SK-N-SH (cell line): ENCODE data around the gene CDK10. TPM values are rescaled to one million over a fixed set of nuclear protein-coding genes. Genes with fewer than 3 reads are reported as not detected.

Experiments used
- CTCF ChIA-PET: fragments of 300-600, 350-600 bp; formaldehyde crosslinking; extraction: SDS; loops from one replicate; lab custom pipeline; 2021; lab: Yijun Ruan, JAX
- POLR2A ChIA-PET: fragments of 350-600 bp; sonication (Branson Sonifier 250); formaldehyde crosslinking; extraction: SDS; loops from one replicate; lab custom pipeline; 2020; ENCODE audit warnings: antibody characterized with exemption, inconsistent platforms; lab: Yijun Ruan, JAX
- DNase-seq: peaks from one replicate; pipeline ENCODE4 v3.0.0; 2012
- H2AFZ ChIP-seq: fragments of 200-600 bp; sonication (generic); 2 replicates; pipeline ENCODE4 v1.8.1; 2016; ENCODE audit warnings: antibody characterized with exemption, mild to moderate bottlenecking, low read depth
- H3F3A ChIP-seq: fragments of 200-600 bp; sonication (generic); replicated peaks from 2 replicates; pipeline ENCODE3; 2016; ENCODE audit warnings: antibody characterized with exemption, mild to moderate bottlenecking; ENCODE audit not compliant: insufficient read depth
- H3K27ac ChIP-seq, 2 experiments: fragments of 200-500 bp in 1 of 2; fragments of 200-600 bp in 1 of 2; sonication (Bioruptor generic) in 1 of 2; sonication (generic), shearing (Covaris generic) in 1 of 2; 2 replicates each; pipeline versions ENCODE4 v1.5.1 to v1.6.1; 2014 to 2016; ENCODE audit warnings: low read depth in 2 of 2, inconsistent platforms in 1 of 2, low read length in 1 of 2, mild to moderate bottlenecking in 1 of 2, mixed read lengths in 1 of 2
- H3K27me3 ChIP-seq: fragments of 200-600 bp; sonication (generic), shearing (Covaris generic); 2 replicates; pipeline ENCODE4 v1.6.1; 2016; ENCODE audit warnings: mixed run types; ENCODE audit not compliant: insufficient read depth
- H3K36me3 ChIP-seq, 2 experiments: fragments of 200-500 bp in 1 of 2; fragments of 200-600 bp in 1 of 2; sonication (Bioruptor generic) in 1 of 2; sonication (generic) in 1 of 2; replicated peaks in 1 of 2; 2 replicates each; pipeline versions ENCODE3 to v1.5.1; 2014 to 2016; ENCODE audit warnings: low read length in 1 of 2, mild to moderate bottlenecking in 1 of 2; ENCODE audit not compliant: insufficient read depth in 2 of 2, control insufficient read depth in 1 of 2
- H3K4me1 ChIP-seq, 2 experiments: fragments of 200-500 bp in 1 of 2; fragments of 200-600 bp in 1 of 2; sonication (Bioruptor generic) in 1 of 2; sonication (generic), shearing (Covaris generic) in 1 of 2; 2 replicates each; pipeline versions ENCODE4 v1.5.1 to v1.6.1; 2014 to 2016; ENCODE audit warnings: low read depth in 1 of 2, low read length in 1 of 2, mixed run types in 1 of 2; ENCODE audit not compliant: insufficient read depth in 2 of 2, control insufficient read depth in 1 of 2
- H3K4me2 ChIP-seq: fragments of 200-600 bp; sonication (generic), shearing (Covaris generic); 2 replicates; pipeline ENCODE4 v1.6.1; 2017; ENCODE audit warnings: mixed run types
- H3K4me3 ChIP-seq, 2 experiments: fragments of 200-500 bp in 1 of 2; fragments of 200-600 bp in 1 of 2; sonication (Bioruptor generic) in 1 of 2; sonication (generic), shearing (Covaris generic) in 1 of 2; 2 replicates each; pipeline versions ENCODE4 v1.5.1 to v1.8.1; 2014 to 2016; ENCODE audit warnings: low read depth in 2 of 2, inconsistent platforms in 1 of 2, low read length in 1 of 2, mild to moderate bottlenecking in 1 of 2, mixed read lengths in 1 of 2, moderate library complexity in 1 of 2
- H3K79me2 ChIP-seq: fragments of 200-600 bp; sonication (generic); 2 replicates; pipeline ENCODE4 v1.8.1; 2017; ENCODE audit warnings: mild to moderate bottlenecking; ENCODE audit not compliant: insufficient read depth
- H3K9ac ChIP-seq: fragments of 200-600 bp; sonication (generic); 2 replicates; pipeline ENCODE4 v1.6.1; 2017; ENCODE audit warnings: mixed run types
- H3K9me2 ChIP-seq: fragments of 200-600 bp; sonication (generic); 2 replicates; pipeline ENCODE4 v1.6.1; 2017; ENCODE audit warnings: mixed run types
- H3K9me3 ChIP-seq: fragments of 200-600 bp; sonication (generic); 2 replicates; pipeline ENCODE4 v1.6.1; 2017; ENCODE audit warnings: mixed run types, mild to moderate bottlenecking, moderate library complexity
- H4K20me1 ChIP-seq: fragments of 200-600 bp; sonication (generic); 2 replicates; pipeline ENCODE4 v1.6.1; 2017; ENCODE audit warnings: mild to moderate bottlenecking, mixed run types; ENCODE audit not compliant: insufficient read depth
- CHD2 ChIP-seq: fragments of 150-350 bp; IDR thresholded peaks from 2 replicates; pipeline ENCODE4 v1.6.1; 2018; ENCODE audit warnings: low read length; ENCODE audit not compliant: partially characterized antibody
- EP300 ChIP-seq, 2 experiments: IDR thresholded peaks; 2 replicates each; pipeline versions ENCODE4 v1.4.0 to v1.6.1; 2012; ENCODE audit warnings: borderline replicate concordance in 1 of 2, low read depth in 1 of 2, low read length in 1 of 2
- EZH2phosphoT487 ChIP-seq: fragments of 200-600 bp; sonication (generic); IDR thresholded peaks from 2 replicates; pipeline ENCODE4 v1.6.1; 2017; ENCODE audit warnings: low read depth, mixed run types, mild to moderate bottlenecking, antibody characterized with exemption, moderate library complexity, borderline replicate concordance
- FOXM1 ChIP-seq: IDR thresholded peaks from 2 replicates; pipeline ENCODE4 v1.4.0; 2012; ENCODE audit warnings: low read depth, mild to moderate bottlenecking
- GABPA ChIP-seq: IDR thresholded peaks from 2 replicates; pipeline ENCODE4 v1.4.0; 2012; ENCODE audit warnings: low read depth, mild to moderate bottlenecking
- JUND ChIP-seq: IDR thresholded peaks from 2 replicates; pipeline ENCODE4 v1.4.0; 2012
- MEF2A ChIP-seq: IDR thresholded peaks from 2 replicates; pipeline ENCODE4 v1.4.0; 2012; ENCODE audit warnings: low read depth, borderline replicate concordance
- MXI1 ChIP-seq: IDR thresholded peaks from 2 replicates; pipeline ENCODE4 v1.6.1; 2012; ENCODE audit warnings: mild to moderate bottlenecking, low read depth, low read length, improper control_type of control experiment
- NFIC ChIP-seq: IDR thresholded peaks from 2 replicates; pipeline ENCODE4 v1.4.0; 2012; ENCODE audit warnings: borderline replicate concordance
- NRF1 ChIP-seq: IDR thresholded peaks from 2 replicates; pipeline ENCODE4 v1.6.1; 2012; ENCODE audit warnings: low read depth, mild to moderate bottlenecking, low read length
- POLR2AphosphoS5 ChIP-seq: IDR thresholded peaks from 2 replicates; pipeline ENCODE4 v1.6.1; 2012; ENCODE audit warnings: low read depth, low read length
- RCOR1 ChIP-seq: fragments of 150-350 bp; IDR thresholded peaks from 2 replicates; pipeline ENCODE4 v1.6.1; 2017; ENCODE audit warnings: antibody characterized with exemption, low read length
- TAF1 ChIP-seq: IDR thresholded peaks from 2 replicates; pipeline ENCODE4 v1.6.1; 2012; ENCODE audit warnings: low read depth, mild to moderate bottlenecking, low read length, moderate library complexity, borderline replicate concordance
- TCF12 ChIP-seq: IDR thresholded peaks from 2 replicates; pipeline ENCODE4 v1.4.0; 2012
- TEAD4 ChIP-seq: IDR thresholded peaks from 2 replicates; pipeline ENCODE4 v1.4.0; 2012; ENCODE audit warnings: mild to moderate bottlenecking, borderline replicate concordance; ENCODE audit not compliant: insufficient read depth
- WGBS: methylation state at CpG from one replicate; pipeline ENCODE4 v1.1.6; 2017; ENCODE audit warnings: low lambda C conversion rate; 5-methylcytosine and 5-hydroxymethylcytosine counted together
- polyA plus RNA-seq, 3 experiments: library from polyadenylated mRNA; depleted of rRNA; stranded (reverse); fragments of >200 nt; gene quantifications; 2 replicates each; pipeline ENCODE4 v1.2.3, GENCODE V29; 2012
- TF ChIP-seq, protein P1 (sequence below): IDR thresholded peaks from 2 replicates; pipeline ENCODE4 v1.6.1; 2012; ENCODE audit warnings: mild to moderate bottlenecking, low read depth, low read length, moderate library complexity
- TF ChIP-seq, protein P2 (sequence below): fragments of 200-600 bp; sonication (generic); IDR thresholded peaks from 2 replicates; pipeline ENCODE4 v1.6.1; 2017; ENCODE audit warnings: antibody characterized with exemption, mild to moderate bottlenecking, moderate library complexity
- TF ChIP-seq, protein P3 (sequence below): IDR thresholded peaks from 2 replicates; pipeline ENCODE4 v1.4.0; 2012; ENCODE audit warnings: low read depth
- TF ChIP-seq, protein P4 (sequence below): IDR thresholded peaks from 2 replicates; pipeline ENCODE4 v1.4.0; 2012; ENCODE audit warnings: low read depth, borderline replicate concordance
- TF ChIP-seq, protein P5 (sequence below): fragments of 150-350 bp; IDR thresholded peaks from 2 replicates; pipeline ENCODE4 v1.6.1; 2017; ENCODE audit warnings: antibody characterized with exemption, low read length, low read depth, borderline replicate concordance

Gene CDK10
- polyA plus RNA-seq, 1 of the 3 experiments (the other 2 are of a cell fraction): 84.7 TPM

DNA sequence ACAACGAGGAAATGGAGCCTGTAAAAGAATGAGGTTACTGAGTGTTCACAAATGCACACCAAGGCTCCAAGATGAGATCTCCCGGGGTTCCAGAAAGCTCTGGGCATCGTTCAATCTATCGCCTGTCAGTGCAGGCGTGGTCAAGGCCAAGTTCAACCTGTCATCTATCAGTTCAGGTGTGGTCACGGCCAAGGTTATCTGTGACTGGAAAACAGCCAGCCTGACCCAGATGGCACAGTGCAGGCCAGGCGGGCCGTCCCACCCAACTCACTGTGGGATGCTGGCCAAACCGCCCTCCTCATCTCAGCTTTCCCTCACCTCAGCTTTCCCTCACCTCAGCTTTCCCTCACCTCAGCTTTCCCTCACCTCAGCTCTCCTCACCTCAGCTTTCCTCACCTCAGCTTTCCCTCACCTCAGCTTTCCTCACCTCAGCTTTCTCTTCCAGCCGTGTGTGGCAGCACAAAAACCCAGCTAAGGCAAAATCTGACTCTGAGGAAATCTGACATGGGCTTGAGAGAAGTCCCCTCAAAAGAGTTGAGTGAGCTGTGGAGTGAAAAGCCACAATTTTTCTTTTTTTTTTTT lies 31.3 kb upstream of the CDK10 start:
- peaks cover 90% of the 10 kb centered on the region for H3K79me2 ChIP-seq
- ChIA-PET POLR2A (interaction anchor here (0.7 kb wide), 1 partner anchor 342 kb away, joined by 3 read pairs; no protein-coding TSS in a partner anchor), CTCF (no interaction called here)
- peaks cover 29% of the 10 kb centered on the region for H4K20me1 ChIP-seq
- TF ChIP-seq TCF12: no peak
- no peak for TF ChIP-seq FOXM1
- no peak for TF ChIP-seq EZH2phosphoT487
- TF ChIP-seq, protein P1, sequence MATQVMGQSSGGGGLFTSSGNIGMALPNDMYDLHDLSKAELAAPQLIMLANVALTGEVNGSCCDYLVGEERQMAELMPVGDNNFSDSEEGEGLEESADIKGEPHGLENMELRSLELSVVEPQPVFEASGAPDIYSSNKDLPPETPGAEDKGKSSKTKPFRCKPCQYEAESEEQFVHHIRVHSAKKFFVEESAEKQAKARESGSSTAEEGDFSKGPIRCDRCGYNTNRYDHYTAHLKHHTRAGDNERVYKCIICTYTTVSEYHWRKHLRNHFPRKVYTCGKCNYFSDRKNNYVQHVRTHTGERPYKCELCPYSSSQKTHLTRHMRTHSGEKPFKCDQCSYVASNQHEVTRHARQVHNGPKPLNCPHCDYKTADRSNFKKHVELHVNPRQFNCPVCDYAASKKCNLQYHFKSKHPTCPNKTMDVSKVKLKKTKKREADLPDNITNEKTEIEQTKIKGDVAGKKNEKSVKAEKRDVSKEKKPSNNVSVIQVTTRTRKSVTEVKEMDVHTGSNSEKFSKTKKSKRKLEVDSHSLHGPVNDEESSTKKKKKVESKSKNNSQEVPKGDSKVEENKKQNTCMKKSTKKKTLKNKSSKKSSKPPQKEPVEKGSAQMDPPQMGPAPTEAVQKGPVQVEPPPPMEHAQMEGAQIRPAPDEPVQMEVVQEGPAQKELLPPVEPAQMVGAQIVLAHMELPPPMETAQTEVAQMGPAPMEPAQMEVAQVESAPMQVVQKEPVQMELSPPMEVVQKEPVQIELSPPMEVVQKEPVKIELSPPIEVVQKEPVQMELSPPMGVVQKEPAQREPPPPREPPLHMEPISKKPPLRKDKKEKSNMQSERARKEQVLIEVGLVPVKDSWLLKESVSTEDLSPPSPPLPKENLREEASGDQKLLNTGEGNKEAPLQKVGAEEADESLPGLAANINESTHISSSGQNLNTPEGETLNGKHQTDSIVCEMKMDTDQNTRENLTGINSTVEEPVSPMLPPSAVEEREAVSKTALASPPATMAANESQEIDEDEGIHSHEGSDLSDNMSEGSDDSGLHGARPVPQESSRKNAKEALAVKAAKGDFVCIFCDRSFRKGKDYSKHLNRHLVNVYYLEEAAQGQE: no peak
- no peak for TF ChIP-seq GABPA
- no peak for TF ChIP-seq JUND
- TF ChIP-seq MXI1: no peak
- TF ChIP-seq, protein P2, sequence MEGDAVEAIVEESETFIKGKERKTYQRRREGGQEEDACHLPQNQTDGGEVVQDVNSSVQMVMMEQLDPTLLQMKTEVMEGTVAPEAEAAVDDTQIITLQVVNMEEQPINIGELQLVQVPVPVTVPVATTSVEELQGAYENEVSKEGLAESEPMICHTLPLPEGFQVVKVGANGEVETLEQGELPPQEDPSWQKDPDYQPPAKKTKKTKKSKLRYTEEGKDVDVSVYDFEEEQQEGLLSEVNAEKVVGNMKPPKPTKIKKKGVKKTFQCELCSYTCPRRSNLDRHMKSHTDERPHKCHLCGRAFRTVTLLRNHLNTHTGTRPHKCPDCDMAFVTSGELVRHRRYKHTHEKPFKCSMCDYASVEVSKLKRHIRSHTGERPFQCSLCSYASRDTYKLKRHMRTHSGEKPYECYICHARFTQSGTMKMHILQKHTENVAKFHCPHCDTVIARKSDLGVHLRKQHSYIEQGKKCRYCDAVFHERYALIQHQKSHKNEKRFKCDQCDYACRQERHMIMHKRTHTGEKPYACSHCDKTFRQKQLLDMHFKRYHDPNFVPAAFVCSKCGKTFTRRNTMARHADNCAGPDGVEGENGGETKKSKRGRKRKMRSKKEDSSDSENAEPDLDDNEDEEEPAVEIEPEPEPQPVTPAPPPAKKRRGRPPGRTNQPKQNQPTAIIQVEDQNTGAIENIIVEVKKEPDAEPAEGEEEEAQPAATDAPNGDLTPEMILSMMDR: no peak
- no peak for TF ChIP-seq TAF1
- TF ChIP-seq EP300 (IDR thresholded peaks at IDR 0.05; ENCODE audit: borderline replicate concordance in 1 of 2, low read depth in 1 of 2, low read length in 1 of 2): no peak
- no peak for TF ChIP-seq NRF1
- TF ChIP-seq, protein P3, sequence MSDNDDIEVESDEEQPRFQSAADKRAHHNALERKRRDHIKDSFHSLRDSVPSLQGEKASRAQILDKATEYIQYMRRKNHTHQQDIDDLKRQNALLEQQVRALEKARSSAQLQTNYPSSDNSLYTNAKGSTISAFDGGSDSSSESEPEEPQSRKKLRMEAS: no peak
- TF ChIP-seq POLR2AphosphoS5: no peak
- no peak for TF ChIP-seq RCOR1
- TF ChIP-seq MEF2A: no peak
- TF ChIP-seq, protein P4, sequence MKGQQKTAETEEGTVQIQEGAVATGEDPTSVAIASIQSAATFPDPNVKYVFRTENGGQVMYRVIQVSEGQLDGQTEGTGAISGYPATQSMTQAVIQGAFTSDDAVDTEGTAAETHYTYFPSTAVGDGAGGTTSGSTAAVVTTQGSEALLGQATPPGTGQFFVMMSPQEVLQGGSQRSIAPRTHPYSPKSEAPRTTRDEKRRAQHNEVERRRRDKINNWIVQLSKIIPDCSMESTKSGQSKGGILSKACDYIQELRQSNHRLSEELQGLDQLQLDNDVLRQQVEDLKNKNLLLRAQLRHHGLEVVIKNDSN: no peak
- TF ChIP-seq, protein P5, sequence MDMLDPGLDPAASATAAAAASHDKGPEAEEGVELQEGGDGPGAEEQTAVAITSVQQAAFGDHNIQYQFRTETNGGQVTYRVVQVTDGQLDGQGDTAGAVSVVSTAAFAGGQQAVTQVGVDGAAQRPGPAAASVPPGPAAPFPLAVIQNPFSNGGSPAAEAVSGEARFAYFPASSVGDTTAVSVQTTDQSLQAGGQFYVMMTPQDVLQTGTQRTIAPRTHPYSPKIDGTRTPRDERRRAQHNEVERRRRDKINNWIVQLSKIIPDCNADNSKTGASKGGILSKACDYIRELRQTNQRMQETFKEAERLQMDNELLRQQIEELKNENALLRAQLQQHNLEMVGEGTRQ: no peak
- no peak for TF ChIP-seq CHD2
- no peak for TF ChIP-seq TEAD4
- no peak for TF ChIP-seq NFIC
- DNase-seq: no peak
- H3K4me2 ChIP-seq: 0 out of 2 replicates have a peak overlapping the region, but pooled peaks have one; percentile 87
- no peak overlapping the region for H3K9ac ChIP-seq
- no peak overlapping the region for H3K27ac ChIP-seq
- no peaks in the 10 kb centered on the region for H3K27me3 ChIP-seq
- peaks cover 7 to 15% of the 10 kb centered on the region in 2 experiments for H3K36me3 ChIP-seq
- H3K4me3 ChIP-seq: no peak overlapping the region
- H2AFZ ChIP-seq: no peak overlapping the region
- H3K4me1 ChIP-seq: peaks cover 0 to 20% of the 10 kb centered on the region in 2 experiments; a peak in 1 of 4 replicates
- H3K9me2 ChIP-seq: no peaks in the 10 kb centered on the region
- WGBS: 96% methylated on average over 6 of the region's 10 CpGs
- no peaks in the 10 kb centered on the region for H3K9me3 ChIP-seq
- no peaks in the 10 kb centered on the region for H3F3A ChIP-seq
